H1 (cell line): ENCODE measurements around the gene IL6R.

Experiments used
- EP300 ChIP-seq, 2 experiments: IDR thresholded peaks; 1 replicate in 1 of 2; 2 replicates in 1 of 2; pipeline ENCODE4 v1.6.1; 2011 to 2012; ENCODE audit warnings: low read depth in 2 of 2, low read length in 2 of 2, mild to moderate bottlenecking in 2 of 2, borderline replicate concordance in 1 of 2, inconsistent platforms in 1 of 2, moderate library complexity in 1 of 2
- KDM5A ChIP-seq: fragments of 200-600 bp; IDR thresholded peaks from 2 replicates; pipeline ENCODE4 v1.7.1; 2012; ENCODE audit warnings: mild to moderate bottlenecking, low read length, inconsistent platforms, mixed read lengths
- POLR2A ChIP-seq, 2 experiments: IDR thresholded peaks; 1 replicate in 1 of 2; 2 replicates in 1 of 2; pipeline ENCODE4 v1.6.1; 2011; ENCODE audit warnings: low read depth in 2 of 2, low read length in 2 of 2, mild to moderate bottlenecking in 2 of 2; ENCODE audit errors: control extremely low read depth in 1 of 2
- TF ChIP-seq, protein P1 (sequence below), 3 experiments: IDR thresholded peaks; 1 replicate in 2 of 3; 2 replicates in 1 of 3; pipeline versions ENCODE4 v1.5.1 to v1.6.1; 2011; ENCODE audit warnings: low read length in 3 of 3, mild to moderate bottlenecking in 3 of 3, inconsistent platforms in 2 of 3, low read depth in 1 of 3, moderate library complexity in 1 of 3; ENCODE audit not compliant: insufficient read depth in 1 of 3; ENCODE audit errors: control extremely low read depth in 1 of 3

DNA sequence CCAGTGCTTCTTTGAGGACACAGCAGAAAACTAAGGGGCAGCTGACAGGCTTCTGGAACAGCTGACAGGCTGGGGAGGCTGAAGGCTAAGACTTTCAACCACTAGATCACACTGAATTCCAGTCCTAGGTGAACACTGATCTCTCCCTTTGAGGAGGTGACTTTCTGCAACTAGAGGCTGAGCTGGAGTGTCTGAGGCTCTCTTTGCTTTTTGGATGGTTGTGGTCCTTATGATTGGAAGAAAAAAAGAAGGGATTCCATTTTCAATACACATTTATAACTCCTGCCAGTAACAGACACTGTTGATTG is 1.4 kb downstream of the IL6R start:
- TF ChIP-seq, protein P1, sequence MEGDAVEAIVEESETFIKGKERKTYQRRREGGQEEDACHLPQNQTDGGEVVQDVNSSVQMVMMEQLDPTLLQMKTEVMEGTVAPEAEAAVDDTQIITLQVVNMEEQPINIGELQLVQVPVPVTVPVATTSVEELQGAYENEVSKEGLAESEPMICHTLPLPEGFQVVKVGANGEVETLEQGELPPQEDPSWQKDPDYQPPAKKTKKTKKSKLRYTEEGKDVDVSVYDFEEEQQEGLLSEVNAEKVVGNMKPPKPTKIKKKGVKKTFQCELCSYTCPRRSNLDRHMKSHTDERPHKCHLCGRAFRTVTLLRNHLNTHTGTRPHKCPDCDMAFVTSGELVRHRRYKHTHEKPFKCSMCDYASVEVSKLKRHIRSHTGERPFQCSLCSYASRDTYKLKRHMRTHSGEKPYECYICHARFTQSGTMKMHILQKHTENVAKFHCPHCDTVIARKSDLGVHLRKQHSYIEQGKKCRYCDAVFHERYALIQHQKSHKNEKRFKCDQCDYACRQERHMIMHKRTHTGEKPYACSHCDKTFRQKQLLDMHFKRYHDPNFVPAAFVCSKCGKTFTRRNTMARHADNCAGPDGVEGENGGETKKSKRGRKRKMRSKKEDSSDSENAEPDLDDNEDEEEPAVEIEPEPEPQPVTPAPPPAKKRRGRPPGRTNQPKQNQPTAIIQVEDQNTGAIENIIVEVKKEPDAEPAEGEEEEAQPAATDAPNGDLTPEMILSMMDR (IDR thresholded peaks at IDR 0.05; ENCODE audit: control extremely low read depth in 1 of 3, insufficient read depth in 1 of 3, low read depth in 1 of 3, low read length in 3 of 3), result no peak
- TF ChIP-seq KDM5A, result no peak
- no peak for TF ChIP-seq POLR2A (IDR thresholded peaks at IDR 0.05; ENCODE audit: control extremely low read depth in 1 of 2, low read depth in 2 of 2, low read length in 2 of 2)
- TF ChIP-seq EP300 (IDR thresholded peaks at IDR 0.05; ENCODE audit: borderline replicate concordance in 1 of 2, low read depth in 2 of 2, low read length in 2 of 2), result no peak
